PC-3 (cell line): ENCODE data around the gene COMMD7. TPM values are rescaled to one million over a fixed set of nuclear protein-coding genes. Genes with fewer than 3 reads are reported as not detected.

Experiments
- ATAC-seq: fragments of 200-7000 bp; cut with Tn5 transposase; 2 replicates; pipeline ENCODE4 v1.9.1; 2020; ENCODE audit warnings: mild to moderate bottlenecking, moderate library complexity
- BruUV-seq: library from RNA; stranded (reverse); fragments of 400-500 nt; replicated peaks from 2 replicates; lab custom pipeline; 2021; lab: Mats Ljungman, UMichigan
- CTCF ChIA-PET: fragments of 300-600 bp; sonication (Branson Sonifier 250); formaldehyde crosslinking; loops from one replicate; lab custom pipeline; 2022; ENCODE audit warnings: antibody characterized with exemption; lab: Charles Lee
- POLR2A ChIA-PET: fragments of 300-600 bp; sonication (Branson Sonifier 250); formaldehyde crosslinking; loops from one replicate; lab custom pipeline; 2022; ENCODE audit warnings: antibody characterized with exemption; ENCODE audit not compliant: unreplicated experiment; lab: Charles Lee
- DNase-seq: peaks from one replicate; pipeline ENCODE4 v3.0.0-alpha.2; 2015
- H2AFZ ChIP-seq: fragments of 300-600 bp; sonication (generic); 2 replicates; pipeline ENCODE4 v1.6.0; 2016; ENCODE audit warnings: antibody characterized with exemption, low read length
- H3F3A ChIP-seq: fragments of 300-600 bp; sonication (generic); one replicate; pipeline ENCODE4 v1.6.0; 2017; ENCODE audit warnings: antibody characterized with exemption, low read length, control low read depth, mild to moderate bottlenecking; ENCODE audit not compliant: unreplicated experiment
- H3K27ac ChIP-seq: fragments of 300-600 bp; sonication (generic); 2 replicates; pipeline ENCODE4 v1.5.1; 2016; ENCODE audit warnings: mild to moderate bottlenecking, low read length
- H3K27me3 ChIP-seq: fragments of 300-600 bp; sonication (generic); 2 replicates; pipeline ENCODE4 v1.6.1; 2016; ENCODE audit warnings: low read length, mixed read lengths
- H3K36me3 ChIP-seq: fragments of 300-600 bp; sonication (generic); 2 replicates; pipeline ENCODE4 v1.6.1; 2016; ENCODE audit warnings: low read depth, mixed run types, low read length, mixed read lengths
- H3K4me1 ChIP-seq: fragments of 300-600 bp; sonication (generic); 2 replicates; pipeline ENCODE4 v1.5.1; 2016; ENCODE audit warnings: low read length; ENCODE audit not compliant: insufficient read depth
- H3K4me2 ChIP-seq: fragments of 300-600 bp; sonication (generic); 2 replicates; pipeline ENCODE4 v1.6.0; 2016; ENCODE audit warnings: low read length
- H3K4me3 ChIP-seq: fragments of 300-600 bp; sonication (generic); 2 replicates; pipeline ENCODE4 v1.5.1; 2016; ENCODE audit warnings: mild to moderate bottlenecking, low read length, mixed read lengths
- H3K79me2 ChIP-seq: fragments of 300-600 bp; sonication (generic); 2 replicates; pipeline ENCODE4 v1.6.1; 2017; ENCODE audit warnings: low read length, mixed read lengths
- H3K9ac ChIP-seq: fragments of 300-600 bp; sonication (generic); 2 replicates; pipeline ENCODE4 v1.6.0; 2016; ENCODE audit warnings: mild to moderate bottlenecking, low read length
- H3K9me2 ChIP-seq: fragments of 300-600 bp; sonication (generic); replicated peaks from 2 replicates; pipeline ENCODE4 v1.6.1; 2016; ENCODE audit warnings: mixed run types, low read length, mixed read lengths
- H3K9me3 ChIP-seq: fragments of 300-600 bp; sonication (generic); 2 replicates; pipeline ENCODE4 v1.6.1; 2016; ENCODE audit warnings: low read length, mixed read lengths
- H4K20me1 ChIP-seq: fragments of 300-600 bp; sonication (generic); 2 replicates; pipeline ENCODE4 v1.6.1; 2016; ENCODE audit warnings: low read length, mixed read lengths
- CTCF ChIP-seq: fragments of 300-600 bp; sonication (generic); conservative IDR thresholded peaks from 2 replicates; pipeline ENCODE4 v1.5.1; 2017; ENCODE audit warnings: antibody characterized with exemption, low read depth, mild to moderate bottlenecking, low read length
- EZH2 ChIP-seq: fragments of 300-600 bp; sonication (generic); IDR thresholded peaks from one replicate; pipeline ENCODE4 v1.6.1; 2017; ENCODE audit warnings: antibody characterized with exemption, mild to moderate bottlenecking, low read length; ENCODE audit not compliant: unreplicated experiment
- EZH2phosphoT487 ChIP-seq: fragments of 300-600 bp; sonication (generic); IDR thresholded peaks from 2 replicates; pipeline ENCODE4 v1.6.1; 2018; ENCODE audit warnings: mild to moderate bottlenecking, antibody characterized with exemption, low read length, borderline replicate concordance
- intact Hi-C: fragments of 100-400 bp; cut with micrococcal nuclease; formaldehyde crosslinking; loops from 2 replicates; pipeline ENCODE4 v1.9.0; 2023
- total RNA-seq: library from RNA; depleted of rRNA; stranded (reverse); fragments of >200 nt; gene quantifications from 2 replicates; pipeline ENCODE4 v1.2.3, GENCODE V29; 2014

The COMMD7 gene
- total RNA-seq, 1 experiment from 2014 or later, result 33.5 TPM

DNA sequence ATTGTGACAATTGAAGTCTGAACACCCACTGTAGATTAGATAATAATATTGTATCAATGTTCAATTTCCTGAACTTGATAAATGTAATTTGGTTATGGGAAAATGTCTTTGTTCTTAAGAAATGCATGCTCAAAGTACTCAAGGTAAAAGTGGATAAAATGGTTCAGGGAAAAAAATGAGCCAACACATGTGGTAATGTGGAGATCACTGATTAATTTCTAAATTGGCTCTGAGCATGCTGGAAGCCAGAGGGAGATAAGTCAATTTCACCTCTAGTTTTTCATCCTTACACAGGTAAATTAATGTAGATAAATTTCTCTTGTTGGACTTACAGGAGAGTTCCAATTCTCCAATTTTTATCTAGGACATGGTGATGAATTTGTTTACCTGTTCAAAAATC is 8.0 kb upstream of the COMMD7 start:
- no peak overlapping the region for H3K9ac ChIP-seq
- H3K36me3 ChIP-seq, result no peaks in the 10 kb centered on the region
- no peak for TF ChIP-seq EZH2
- no peak for TF ChIP-seq EZH2phosphoT487
- no peak for TF ChIP-seq CTCF
- H3K4me2 ChIP-seq, result no peak overlapping the region
- no peak overlapping the region for H2AFZ ChIP-seq
- no peak overlapping the region for H3K4me3 ChIP-seq
- intact Hi-C loops, result no loop called here
- H3K4me1 ChIP-seq, result peaks cover 24% of the 10 kb centered on the region
- BruUV-seq, result no TSS peak
- H4K20me1 ChIP-seq, result no peaks in the 10 kb centered on the region
- no peaks in the 10 kb centered on the region for H3K27me3 ChIP-seq
- no peaks in the 10 kb centered on the region for H3F3A ChIP-seq
- CTCF ChIA-PET, result no interaction called here
- ATAC-seq (no peak), DNase-seq (no peak)
- H3K79me2 ChIP-seq, result no peaks in the 10 kb centered on the region
- H3K9me3 ChIP-seq, result no peaks in the 10 kb centered on the region
- POLR2A ChIA-PET, result no interaction called here
- H3K27ac ChIP-seq, result no peak overlapping the region
- no peaks in the 10 kb centered on the region for H3K9me2 ChIP-seq

GRCh38 chr20:32749914-32750637 is 6.8 kb upstream of the COMMD7 start:
- POLR2A ChIA-PET, result no interaction called here
- DNase-seq, result no peak
- TF ChIP-seq EZH2phosphoT487 (no peak), EZH2 (no peak), CTCF (no peak)
- Histone ChIP-seq H2AFZ (no peak overlapping the region), H3K4me1 (peaks cover 36% of the 10 kb centered on the region), H3K36me3 (no peaks in the 10 kb centered on the region), H3K9me2 (no peaks in the 10 kb centered on the region), H3K9me3 (no peaks in the 10 kb centered on the region), H4K20me1 (no peaks in the 10 kb centered on the region), H3K4me2 (no peak overlapping the region), H3F3A (peaks cover 3% of the 10 kb centered on the region), H3K27ac (no peak overlapping the region), H3K27me3 (no peaks in the 10 kb centered on the region), H3K4me3 (no peak overlapping the region), H3K9ac (no peak overlapping the region), H3K79me2 (no peaks in the 10 kb centered on the region)
- ATAC-seq, result no peak
- intact Hi-C loops, result no loop called here
- no TSS peak for BruUV-seq
- CTCF ChIA-PET, result no interaction called here
